DOHH2 (cell line): ENCODE measurements around the gene CDHR3.

Experiments
- EZH2phosphoT487 ChIP-seq: fragments of 200-600 bp; sonication (generic); IDR thresholded peaks from 2 replicates; pipeline ENCODE4 v1.6.1; 2017; ENCODE audit warnings: borderline replicate concordance, mild to moderate bottlenecking, antibody characterized with exemption, low read length, moderate library complexity, mixed read lengths
- TF ChIP-seq, protein P1 (sequence below): fragments of 200-600 bp; sonication (generic); IDR thresholded peaks from one replicate; pipeline ENCODE4 v1.5.1; 2014; ENCODE audit warnings: antibody characterized with exemption, mild to moderate bottlenecking, low read depth, low read length; ENCODE audit not compliant: poor library complexity, severe bottlenecking

DNA sequence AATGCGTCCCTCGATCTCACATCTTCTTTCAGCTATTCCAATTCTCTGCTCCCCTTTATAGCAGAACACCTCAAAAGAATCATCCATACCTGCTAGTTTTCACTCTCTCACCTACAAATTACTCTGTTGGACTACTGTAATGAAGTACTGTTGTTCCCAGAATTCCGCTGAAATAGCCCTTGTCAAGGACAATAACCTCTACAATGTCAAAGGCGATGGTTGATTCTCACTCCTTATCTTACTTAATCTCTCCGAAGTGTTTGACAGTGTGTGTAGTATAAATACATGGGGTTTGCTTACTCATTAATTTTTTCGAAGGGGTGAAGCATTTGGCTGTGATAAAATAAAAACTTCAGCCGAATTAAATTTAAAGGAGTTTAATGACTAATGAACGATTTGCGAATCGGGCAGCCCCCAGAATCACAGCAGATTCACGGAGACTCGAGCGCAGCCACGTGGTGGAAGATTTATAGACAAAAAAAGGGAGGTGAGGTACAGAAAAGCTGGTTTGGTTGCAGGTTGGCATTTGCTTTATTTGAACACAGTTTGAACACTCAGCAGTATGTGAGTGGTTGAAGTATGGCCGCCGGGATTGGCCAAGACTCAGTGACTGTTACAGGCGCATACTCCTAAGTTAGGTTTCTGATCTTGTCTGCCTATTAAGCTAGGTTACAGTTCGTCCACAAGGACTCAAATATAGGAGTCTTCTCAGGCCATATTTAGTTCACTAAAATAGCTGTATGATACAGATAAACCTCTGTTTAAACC, 119.2 kb downstream of the CDHR3 start:
- TF ChIP-seq, protein P1, sequence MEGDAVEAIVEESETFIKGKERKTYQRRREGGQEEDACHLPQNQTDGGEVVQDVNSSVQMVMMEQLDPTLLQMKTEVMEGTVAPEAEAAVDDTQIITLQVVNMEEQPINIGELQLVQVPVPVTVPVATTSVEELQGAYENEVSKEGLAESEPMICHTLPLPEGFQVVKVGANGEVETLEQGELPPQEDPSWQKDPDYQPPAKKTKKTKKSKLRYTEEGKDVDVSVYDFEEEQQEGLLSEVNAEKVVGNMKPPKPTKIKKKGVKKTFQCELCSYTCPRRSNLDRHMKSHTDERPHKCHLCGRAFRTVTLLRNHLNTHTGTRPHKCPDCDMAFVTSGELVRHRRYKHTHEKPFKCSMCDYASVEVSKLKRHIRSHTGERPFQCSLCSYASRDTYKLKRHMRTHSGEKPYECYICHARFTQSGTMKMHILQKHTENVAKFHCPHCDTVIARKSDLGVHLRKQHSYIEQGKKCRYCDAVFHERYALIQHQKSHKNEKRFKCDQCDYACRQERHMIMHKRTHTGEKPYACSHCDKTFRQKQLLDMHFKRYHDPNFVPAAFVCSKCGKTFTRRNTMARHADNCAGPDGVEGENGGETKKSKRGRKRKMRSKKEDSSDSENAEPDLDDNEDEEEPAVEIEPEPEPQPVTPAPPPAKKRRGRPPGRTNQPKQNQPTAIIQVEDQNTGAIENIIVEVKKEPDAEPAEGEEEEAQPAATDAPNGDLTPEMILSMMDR: peak; percentile 57
- no peak for TF ChIP-seq EZH2phosphoT487
